ENCODE results near the gene TMEM132C. TPM values are rescaled to one million over a fixed set of nuclear protein-coding genes. Genes with fewer than 3 reads are reported as not detected.

Gene TMEM132C
- total RNA-seq, 1 experiment from 2014 or later, result not detected

- Mint-ChIP-seq H3K27me3 (ENCODE audit: unreplicated experiment) (no peaks in the 10 kb centered on the region), H3K4me1 (ENCODE audit: low read depth, unreplicated experiment) (no peaks in the 10 kb centered on the region), H3K27ac (ENCODE audit: unreplicated experiment) (no peak overlapping the region), H3K36me3 (ENCODE audit: insufficient read depth, unreplicated experiment) (no peaks in the 10 kb centered on the region), H3K9me3 (ENCODE audit: low read depth, unreplicated experiment) (peaks cover 20% of the 10 kb centered on the region), H3K4me3 (ENCODE audit: low read depth, unreplicated experiment) (no peak overlapping the region)
- no peak for TF ChIP-seq CTCF (IDR thresholded peaks at IDR 0.05; ENCODE audit: unreplicated experiment)
- BruUV-seq (replicated peaks), result no TSS peak
- CTCF ChIA-PET, result no interaction called here
- no peak for DNase-seq
- intact Hi-C loops (cut with micrococcal nuclease; ENCODE audit: unreplicated experiment), result no loop called here
These were observed 884 bp upstream of the TMEM132C start for GRCh38 chr12:128266086-128266485.

- no peak for DNase-seq
- BruUV-seq (replicated peaks), result no TSS peak
- peaks cover 20% of the 10 kb centered on the region for H3K9me3 Mint-ChIP-seq (ENCODE audit: low read depth, unreplicated experiment)
- H3K36me3 Mint-ChIP-seq (ENCODE audit: insufficient read depth, unreplicated experiment), result no peaks in the 10 kb centered on the region
- no peaks in the 10 kb centered on the region for H3K27me3 Mint-ChIP-seq (ENCODE audit: unreplicated experiment)
- H3K4me3 Mint-ChIP-seq (ENCODE audit: low read depth, unreplicated experiment), result no peak overlapping the region
- intact Hi-C loops (cut with micrococcal nuclease; ENCODE audit: unreplicated experiment), result no loop called here
- CTCF ChIA-PET, result no interaction called here
- H3K4me1 Mint-ChIP-seq (ENCODE audit: low read depth, unreplicated experiment), result no peaks in the 10 kb centered on the region
- no peak overlapping the region for H3K27ac Mint-ChIP-seq (ENCODE audit: unreplicated experiment)
- TF ChIP-seq CTCF (IDR thresholded peaks at IDR 0.05; ENCODE audit: unreplicated experiment), result no peak
These were observed 334 bp upstream of the TMEM132C start for GRCh38 chr12:128266541-128267130.

GRCh38 chr12:128267651-128268378 is 845 bp downstream of the TMEM132C start:
- no TSS peak for BruUV-seq (replicated peaks)
- no peak overlapping the region for H3K27ac Mint-ChIP-seq (ENCODE audit: unreplicated experiment)
- no peaks in the 10 kb centered on the region for H3K4me1 Mint-ChIP-seq (ENCODE audit: low read depth, unreplicated experiment)
- H3K36me3 Mint-ChIP-seq (ENCODE audit: insufficient read depth, unreplicated experiment), result no peaks in the 10 kb centered on the region
- intact Hi-C loops (cut with micrococcal nuclease; ENCODE audit: unreplicated experiment), result no loop called here
- H3K4me3 Mint-ChIP-seq (ENCODE audit: low read depth, unreplicated experiment), result no peak overlapping the region
- H3K27me3 Mint-ChIP-seq (ENCODE audit: unreplicated experiment), result no peaks in the 10 kb centered on the region
- DNase-seq, result no peak
- peaks cover 21% of the 10 kb centered on the region for H3K9me3 Mint-ChIP-seq (ENCODE audit: low read depth, unreplicated experiment)
- TF ChIP-seq CTCF (IDR thresholded peaks at IDR 0.05; ENCODE audit: unreplicated experiment), result no peak
- CTCF ChIA-PET, result no interaction called here

GRCh38 chr12:128268379-128268995 is 1.5 kb downstream of the TMEM132C start:
- BruUV-seq (replicated peaks), result no TSS peak
- no peak overlapping the region for H3K27ac Mint-ChIP-seq (ENCODE audit: unreplicated experiment)
- H3K36me3 Mint-ChIP-seq (ENCODE audit: insufficient read depth, unreplicated experiment), result no peaks in the 10 kb centered on the region
- no peaks in the 10 kb centered on the region for H3K27me3 Mint-ChIP-seq (ENCODE audit: unreplicated experiment)
- intact Hi-C loops (cut with micrococcal nuclease; ENCODE audit: unreplicated experiment), result no loop called here
- H3K4me1 Mint-ChIP-seq (ENCODE audit: low read depth, unreplicated experiment), result no peaks in the 10 kb centered on the region
- CTCF ChIA-PET, result interaction anchor here (0.5 kb wide), 1 partner anchor 28 kb away, joined by 3 read pairs; no protein-coding TSS in a partner anchor
- no peak for DNase-seq
- peaks cover 20% of the 10 kb centered on the region for H3K9me3 Mint-ChIP-seq (ENCODE audit: low read depth, unreplicated experiment)
- no peak overlapping the region for H3K4me3 Mint-ChIP-seq (ENCODE audit: low read depth, unreplicated experiment)
- no peak for TF ChIP-seq CTCF (IDR thresholded peaks at IDR 0.05; ENCODE audit: unreplicated experiment)
